G401 (cell line): ENCODE results near the gene CRCP. TPM values are rescaled to one million over a fixed set of nuclear protein-coding genes. Genes with fewer than 3 reads are reported as not detected.
"Not testable (repeated sequence)": the region's sequence is repeated elsewhere in the genome, so short reads cannot be mapped to it uniquely, and the experiment has no call there.

Source experiments
- DNase-seq: peaks from one replicate; pipeline ENCODE4 v3.0.0-alpha.2; 2015; ENCODE audit warnings: low spot score
- in situ Hi-C: cut with HindIII; loops from 2 replicates; pipeline ENCODE4 v1.10.0; 2016; ENCODE audit warnings: low sequenced_read_pairs, mixed read lengths
- total RNA-seq: library from RNA; depleted of rRNA; stranded (reverse); fragments of >200 nt; shearing (Covaris generic); gene quantifications from 2 replicates; pipeline ENCODE4 v1.2.3, GENCODE V29; 2014

CRCP gene
- total RNA-seq, 1 experiment from 2014 or later, result 58.0 TPM

DNA sequence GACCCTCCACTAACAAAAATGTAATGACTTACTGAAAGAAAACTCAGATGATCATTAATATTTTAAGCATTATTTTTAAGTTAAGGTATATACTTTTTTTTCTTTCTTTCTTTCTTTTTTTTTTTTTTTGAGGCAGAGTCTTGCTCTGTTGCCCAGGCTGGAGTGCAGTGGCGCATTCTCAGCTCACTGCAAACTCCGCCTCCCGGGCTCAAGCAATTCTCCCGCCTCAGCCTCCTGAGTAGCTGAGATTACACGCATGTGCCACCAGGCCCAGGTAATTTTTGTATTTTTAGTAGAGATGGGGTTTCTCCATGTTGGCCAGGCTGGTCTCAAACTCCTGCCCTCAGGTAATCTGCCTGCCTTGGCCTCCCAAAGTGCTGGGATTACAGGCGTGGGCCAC, 12.5 kb upstream of the CRCP start:
- in situ Hi-C loops, DNase-seq: not testable (repeated sequence)

DNA sequence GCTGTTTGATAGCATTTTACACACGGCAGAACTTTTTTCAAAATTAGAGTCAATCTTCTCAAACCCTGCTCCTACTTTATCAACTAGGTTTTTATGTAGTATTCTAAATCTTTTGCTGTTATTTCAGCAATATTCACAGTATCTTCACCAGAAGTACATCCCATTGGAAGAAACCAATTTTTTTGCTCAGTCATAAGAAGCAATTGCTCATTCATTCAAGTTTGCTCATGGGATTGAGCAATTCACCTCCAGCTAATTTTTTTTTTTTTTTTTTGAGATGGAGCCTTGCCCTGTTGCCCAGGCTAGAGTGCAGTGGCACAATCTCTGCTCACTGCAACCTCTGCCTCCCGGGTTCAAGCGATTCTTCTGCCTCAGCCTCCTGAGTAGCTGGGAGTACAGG, 10.7 kb upstream of the CRCP start:
- DNase-seq, in situ Hi-C loops: not testable (repeated sequence)

DNA sequence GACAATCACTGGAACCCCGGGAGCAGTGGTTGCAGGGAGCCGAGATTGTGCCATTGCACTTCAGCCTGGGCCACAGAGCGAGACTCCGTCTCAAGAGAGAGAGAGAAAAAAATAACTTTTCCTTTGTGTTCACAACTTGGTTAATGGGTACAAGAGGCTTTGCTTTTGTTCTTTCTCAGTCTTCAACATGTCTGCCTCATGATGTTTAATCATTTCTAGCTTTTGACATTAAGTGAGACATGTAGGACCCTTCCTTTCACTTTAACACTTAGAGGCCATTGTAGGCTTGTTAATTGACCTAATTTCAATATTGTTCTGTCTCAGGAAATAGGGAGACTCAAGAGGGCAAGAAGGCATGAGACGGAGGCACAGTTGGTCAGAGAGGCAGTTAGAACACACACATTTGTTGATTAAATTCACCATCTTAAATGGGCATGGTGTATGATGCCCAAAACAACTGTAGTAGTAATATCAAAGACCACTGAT, 9.3 kb upstream of the CRCP start:
- in situ Hi-C loops, result no loop called here
- DNase-seq, result no peak

DNA sequence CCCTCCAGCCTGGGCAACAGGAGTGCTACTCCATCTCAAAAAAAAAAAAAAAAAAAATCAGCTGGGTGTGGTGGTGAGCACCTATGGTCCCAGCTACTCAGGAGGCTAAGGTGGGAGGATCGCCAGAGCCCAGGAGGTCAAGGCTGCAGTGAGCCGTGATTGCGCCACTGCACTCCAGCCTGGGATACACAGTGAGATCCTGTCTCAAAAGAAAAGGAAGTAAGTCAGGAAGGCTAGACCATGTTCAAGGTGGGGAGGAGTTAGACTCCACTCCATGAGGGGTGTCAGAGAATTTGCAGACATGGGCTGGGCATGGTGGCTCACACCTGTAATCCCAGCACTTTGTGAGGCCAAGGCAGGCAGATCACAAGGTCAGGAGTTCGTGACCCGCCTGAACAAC, 6.2 kb upstream of the CRCP start:
- in situ Hi-C loops, DNase-seq: not testable (repeated sequence)

DNA sequence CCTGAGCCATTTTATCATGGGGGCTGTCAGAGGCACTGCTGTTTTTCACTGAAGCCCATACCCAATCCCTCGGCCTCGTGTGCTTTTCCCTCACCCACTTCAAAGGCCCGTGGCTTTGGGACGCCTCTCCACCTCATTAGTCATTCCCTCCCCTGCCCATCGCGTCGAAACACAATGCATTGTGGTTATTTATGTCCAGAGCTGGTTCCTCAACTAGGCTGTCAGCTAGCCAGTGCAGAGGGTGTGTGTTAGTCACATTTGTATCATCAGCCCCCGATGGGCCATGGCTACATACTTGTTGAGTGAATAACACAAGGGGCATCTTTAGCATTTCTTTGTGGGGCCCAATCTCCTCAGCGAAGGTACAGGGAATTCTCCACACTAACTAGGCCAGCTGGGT, 3.8 kb upstream of the CRCP start:
- in situ Hi-C loops, result no loop called here
- no peak for DNase-seq

DNA sequence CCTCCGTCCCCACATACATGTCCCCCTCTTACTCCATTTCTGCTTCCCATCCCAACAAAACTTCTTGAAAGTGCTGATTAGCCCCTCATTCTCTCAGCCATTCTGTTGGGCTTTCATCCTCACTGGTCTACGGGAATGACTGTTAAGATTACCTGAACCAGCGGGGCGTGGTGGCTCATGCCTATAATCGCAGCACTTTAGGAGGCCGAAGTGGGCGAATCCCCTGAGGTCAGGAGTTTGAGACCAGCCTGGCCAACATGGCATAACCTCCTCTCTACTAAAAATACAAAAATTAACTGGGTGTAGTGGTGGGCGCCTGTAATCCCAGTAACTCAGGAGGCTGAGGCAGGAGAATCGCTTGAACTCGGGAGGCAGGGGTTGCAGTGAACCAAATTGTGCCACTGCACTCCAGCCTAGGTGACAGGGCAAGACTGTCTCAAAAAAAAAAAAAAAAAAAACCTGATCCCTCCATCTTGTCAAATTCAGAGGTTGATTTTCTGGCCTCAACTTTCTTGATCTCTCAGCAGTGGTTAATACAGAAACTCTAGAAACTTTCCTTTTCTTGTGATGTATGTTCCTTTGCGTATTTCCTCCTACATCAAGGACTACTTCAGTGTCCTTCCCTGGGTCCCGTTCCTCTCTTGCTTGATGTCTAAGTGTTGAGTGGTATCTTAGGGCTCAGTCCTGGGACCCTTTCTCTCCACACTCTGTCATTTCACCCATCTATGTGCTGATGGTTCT, 2.2 kb downstream of the CRCP start:
- in situ Hi-C loops, DNase-seq: not testable (repeated sequence)

DNA sequence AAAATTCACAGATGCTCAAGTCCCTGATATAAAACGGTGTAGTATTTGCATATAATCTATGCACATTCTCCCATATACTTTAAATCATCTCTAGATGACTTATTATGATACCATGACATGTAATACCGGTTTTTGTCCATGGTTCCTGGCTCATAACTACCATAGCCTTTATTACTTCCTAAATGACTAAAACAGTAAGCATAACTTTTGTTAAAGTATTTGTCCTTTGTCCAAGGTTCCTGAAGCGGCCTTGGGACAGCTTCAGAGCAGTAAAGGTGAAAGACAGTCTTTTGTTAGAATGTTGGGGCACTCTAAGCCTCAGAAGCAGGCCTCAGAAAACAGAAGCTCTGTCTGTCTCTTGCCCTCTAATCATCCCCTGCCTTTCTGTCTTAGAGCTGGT, 4.0 kb downstream of the CRCP start:
- DNase-seq, result no peak
- in situ Hi-C loops, result no loop called here

DNA sequence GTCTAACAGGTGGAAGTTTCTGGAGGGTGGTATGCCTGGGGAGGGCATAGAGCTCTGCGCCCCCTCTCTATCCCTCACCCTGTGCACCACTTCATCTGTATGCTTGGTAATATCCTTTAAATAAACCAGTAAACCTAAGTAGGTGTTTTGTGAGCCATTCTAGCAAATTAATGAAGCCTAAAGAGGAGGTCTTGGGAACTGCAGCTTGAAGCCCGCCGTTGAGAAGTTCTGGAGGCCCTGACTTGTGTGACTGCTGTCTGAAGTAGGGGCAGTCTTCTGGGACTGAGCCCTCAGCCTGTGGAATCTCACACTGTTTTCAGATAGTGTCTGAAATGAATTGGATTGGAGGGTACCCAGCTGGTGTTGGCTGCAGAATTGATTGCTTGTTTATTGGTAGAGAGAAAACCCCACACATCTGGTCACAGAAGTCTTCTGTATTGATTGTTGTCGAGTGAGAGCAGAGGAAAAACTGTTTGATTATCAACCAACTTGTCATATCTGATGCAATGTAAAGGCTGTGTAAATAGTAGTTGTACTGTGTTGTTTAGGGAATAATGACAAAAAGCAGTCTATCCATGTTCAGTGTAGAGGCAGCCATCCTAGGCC, 4.7 kb downstream of the CRCP start:
- no peak for DNase-seq
- in situ Hi-C loops, result no loop called here

DNA sequence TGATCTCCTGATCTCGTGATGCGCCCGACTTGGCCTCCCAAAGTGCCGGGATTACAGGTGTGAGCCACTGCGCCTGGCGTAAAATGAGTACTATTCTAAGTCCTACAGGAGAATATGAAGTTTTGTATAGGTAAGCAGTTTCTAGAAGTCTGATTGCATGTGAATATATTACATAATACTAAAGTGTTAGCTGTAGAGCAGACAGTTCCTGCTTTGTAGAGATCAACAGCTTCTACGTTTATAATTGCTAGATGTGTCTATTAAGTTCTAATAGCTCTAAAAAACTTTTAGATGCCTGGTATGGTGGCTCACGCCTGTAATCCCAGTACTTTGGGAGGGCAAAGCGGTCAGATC, 8.5 kb downstream of the CRCP start:
- in situ Hi-C loops, result no loop called here
- DNase-seq, result no peak

DNA sequence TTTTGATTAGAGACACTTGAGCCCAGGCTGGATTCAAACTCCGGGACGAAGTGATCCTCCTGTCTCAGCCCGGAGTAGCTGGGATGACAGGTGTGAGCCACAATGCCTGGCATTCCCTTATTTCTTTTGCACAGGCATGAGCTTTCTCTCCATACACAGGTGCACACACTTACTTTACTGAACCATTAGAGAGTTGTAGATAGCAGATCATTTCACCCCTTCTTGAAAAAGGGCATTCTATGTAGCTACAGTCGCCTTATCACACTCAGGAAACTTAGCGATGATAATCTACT, 9.9 kb downstream of the CRCP start:
- DNase-seq, in situ Hi-C loops: not testable (repeated sequence)

DNA sequence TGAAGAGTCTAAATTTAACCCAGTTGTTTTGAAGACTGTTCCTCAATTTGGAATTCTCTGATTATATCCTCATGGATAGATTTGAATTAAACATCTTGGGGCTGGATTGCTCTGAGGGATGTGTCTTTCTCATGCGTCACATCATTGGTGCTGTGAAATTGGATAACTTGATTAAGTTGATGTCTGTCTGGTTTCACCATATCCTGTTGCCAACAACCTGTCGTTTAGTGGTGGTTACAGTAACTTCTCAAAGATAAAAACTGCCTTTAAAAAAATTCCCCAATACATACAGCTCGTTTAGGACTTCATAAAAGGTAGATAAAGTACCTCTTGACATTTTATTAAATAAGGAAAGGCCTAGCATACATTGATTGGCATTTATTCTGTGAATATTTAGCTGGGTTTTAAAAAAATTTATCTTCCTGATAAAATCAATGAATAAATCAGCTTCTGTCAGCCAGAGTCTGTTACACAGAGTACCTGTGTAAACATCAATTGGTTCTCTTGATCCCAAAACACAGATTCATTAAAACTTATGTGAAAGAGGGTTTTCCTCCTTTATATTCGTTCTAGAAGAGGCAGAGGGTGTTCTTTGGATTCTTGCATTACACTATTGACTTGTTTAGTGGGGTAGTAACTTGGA, 10.5 kb downstream of the CRCP start:
- no peak for DNase-seq
- in situ Hi-C loops, result no loop called here

DNA sequence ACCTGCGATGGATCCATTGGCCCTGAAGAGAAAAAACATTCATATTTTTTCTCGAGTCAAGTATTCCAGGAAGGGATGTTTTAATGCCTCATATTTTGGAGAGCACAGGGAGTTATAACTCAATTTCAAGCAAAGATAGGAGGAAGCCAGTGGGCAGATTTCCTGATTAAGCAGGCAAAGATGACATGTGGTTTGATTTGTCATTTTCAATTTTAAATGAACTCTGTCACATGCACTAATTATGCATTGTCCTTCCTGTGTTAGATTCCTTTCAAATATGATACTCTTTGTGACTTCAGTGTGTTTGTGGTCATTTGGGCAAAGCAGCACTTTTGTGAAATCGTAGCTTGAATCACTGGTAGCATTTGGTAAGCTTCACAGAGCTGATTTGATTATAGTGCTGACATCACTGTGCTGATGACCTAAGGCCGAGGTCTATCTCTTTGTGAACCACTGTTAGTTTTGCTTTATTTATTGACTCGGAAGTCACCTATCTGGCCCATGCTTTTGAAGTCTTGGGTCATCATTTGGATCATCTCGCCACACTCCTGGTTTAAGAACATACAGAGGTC, 11.2 kb downstream of the CRCP start:
- DNase-seq, in situ Hi-C loops: not testable (repeated sequence)

DNA sequence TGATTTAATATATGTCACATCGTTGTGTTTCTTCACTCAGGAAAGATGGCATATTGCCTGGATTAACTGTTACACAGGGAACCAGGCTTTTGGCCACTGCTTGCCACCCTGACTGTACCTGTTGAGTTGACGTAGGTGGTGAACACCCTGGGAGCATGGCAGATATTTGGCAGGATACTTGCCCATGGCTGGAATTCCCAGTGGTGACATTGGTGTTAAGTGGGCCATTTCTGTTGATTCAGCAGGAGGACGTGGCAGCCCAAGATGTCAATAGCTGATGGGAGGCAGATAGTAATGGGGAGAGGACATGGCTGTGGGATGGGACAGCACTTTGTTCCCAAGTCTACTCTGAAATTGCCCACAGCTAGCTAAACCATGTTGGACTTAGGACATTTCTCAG, 12.5 kb downstream of the CRCP start:
- in situ Hi-C loops, DNase-seq: not testable (repeated sequence)

DNA sequence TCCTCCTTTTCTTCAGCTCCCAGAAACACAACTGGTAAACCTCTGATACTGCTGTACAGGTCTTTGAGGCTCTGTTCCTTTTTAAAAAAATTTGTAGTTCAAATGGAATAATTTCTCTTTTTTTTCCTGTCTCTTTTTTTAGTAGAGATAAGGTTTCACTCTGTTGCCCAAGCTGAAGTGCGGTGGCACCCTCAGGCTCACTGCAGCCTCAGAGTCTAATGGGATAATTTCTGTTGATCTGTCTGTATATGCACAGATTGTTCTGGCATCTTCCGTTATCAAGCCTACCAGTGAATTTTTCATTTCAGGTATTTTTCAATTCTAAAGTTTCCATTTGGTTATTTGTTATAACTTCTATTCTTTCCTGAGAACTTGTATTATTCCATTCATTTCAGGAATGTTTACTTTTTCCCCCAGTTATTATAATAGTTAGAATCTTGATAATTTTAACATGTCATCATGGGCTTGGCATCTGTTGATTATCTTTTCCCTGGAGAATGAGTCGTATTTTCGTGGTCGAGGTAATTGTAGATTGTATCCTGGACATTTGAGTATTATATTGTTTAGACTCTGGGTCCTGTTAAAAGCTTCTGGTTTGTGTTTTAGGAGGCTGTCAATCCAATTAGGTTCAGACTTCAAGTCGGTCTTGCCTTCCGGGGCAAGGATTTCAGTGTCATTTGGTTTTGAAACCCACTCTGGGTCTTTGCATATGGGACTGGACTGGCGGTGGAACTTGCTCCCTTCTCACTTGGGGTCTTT, 24.5 kb downstream of the CRCP start:
- in situ Hi-C loops, result no loop called here
- no peak for DNase-seq

DNA sequence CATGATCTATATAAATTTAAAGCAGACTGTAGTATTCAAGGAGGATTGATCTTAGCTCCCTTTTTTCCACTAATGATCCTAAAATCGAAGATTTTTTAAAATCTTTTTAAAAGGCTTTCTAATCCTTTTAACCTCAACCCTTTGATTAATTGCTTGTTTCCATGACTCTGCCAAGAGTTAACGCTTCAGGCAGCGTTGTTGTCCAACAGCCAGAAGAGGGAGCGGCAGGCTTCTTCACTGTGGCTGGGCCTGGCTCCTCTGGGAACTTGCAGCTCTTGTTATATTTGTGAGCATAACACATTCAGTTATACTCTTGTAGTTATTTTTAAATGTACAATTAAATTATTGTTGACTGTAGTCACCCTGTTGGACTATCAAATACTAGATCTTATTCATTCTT, 26.3 kb downstream of the CRCP start:
- in situ Hi-C loops, result no loop called here
- peak; percentile 72 for DNase-seq

DNA sequence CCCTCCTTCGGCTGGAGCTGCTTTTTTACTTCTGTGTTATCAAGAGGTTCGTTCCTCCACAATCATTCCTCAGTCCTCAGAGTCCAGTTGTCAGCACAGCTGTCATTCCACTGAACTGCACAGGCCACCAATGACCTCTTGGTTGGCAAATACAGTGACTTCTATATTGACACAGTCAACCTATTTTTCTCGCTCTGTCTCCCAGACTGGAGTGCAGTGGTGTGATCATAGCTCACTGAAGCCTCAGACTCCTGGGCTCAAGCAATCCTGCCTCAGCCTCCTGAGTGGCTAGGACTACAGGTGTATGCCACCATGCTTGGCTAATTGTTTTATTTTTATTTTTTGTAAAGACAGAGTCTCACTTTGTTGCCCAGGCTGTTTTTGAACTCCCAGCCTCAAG, 27.7 kb downstream of the CRCP start:
- no peak for DNase-seq
- in situ Hi-C loops, result no loop called here

DNA sequence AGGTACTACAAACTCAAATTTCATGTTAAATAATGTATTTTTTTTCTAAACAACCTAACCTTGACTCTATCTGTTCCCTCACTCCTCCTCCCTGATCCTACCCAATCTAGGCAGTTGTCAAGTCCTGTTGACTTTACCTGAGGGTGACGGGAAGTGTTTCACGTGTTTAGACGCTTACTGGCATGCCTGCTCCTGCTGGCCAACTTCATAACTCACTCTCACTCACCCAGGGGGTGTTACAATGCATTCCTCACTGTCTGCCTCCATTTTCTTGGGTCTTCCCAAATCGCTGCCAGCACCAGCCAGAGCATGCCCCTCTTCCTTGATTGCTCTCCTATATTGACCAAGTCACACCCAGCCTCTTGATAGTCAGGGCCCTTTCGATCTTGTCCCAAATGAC, 28.3 kb downstream of the CRCP start:
- in situ Hi-C loops, result no loop called here
- no peak for DNase-seq

DNA sequence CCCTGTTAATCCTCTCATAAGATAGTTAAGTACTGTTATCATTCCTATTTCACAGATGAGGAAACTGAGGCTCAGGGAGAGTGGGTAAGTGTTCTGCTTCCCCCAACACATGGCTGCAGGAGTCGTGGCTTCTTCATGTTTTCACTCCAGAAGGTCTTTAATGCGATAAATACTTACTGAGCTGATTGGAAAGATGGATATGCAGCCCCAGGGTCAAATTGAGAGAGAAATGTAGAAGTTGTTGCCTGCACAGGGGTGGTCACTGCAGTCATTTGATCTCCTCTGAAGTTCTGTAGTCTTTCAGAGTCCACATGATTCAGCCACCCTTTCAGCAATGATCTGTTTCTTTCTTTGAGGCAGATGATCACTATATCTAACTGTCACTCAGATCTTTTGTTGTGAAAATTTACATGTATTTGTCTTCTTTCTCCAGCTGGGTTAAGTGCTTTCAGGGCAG, 29.3 kb downstream of the CRCP start:
- in situ Hi-C loops, result no loop called here
- no peak for DNase-seq

DNA sequence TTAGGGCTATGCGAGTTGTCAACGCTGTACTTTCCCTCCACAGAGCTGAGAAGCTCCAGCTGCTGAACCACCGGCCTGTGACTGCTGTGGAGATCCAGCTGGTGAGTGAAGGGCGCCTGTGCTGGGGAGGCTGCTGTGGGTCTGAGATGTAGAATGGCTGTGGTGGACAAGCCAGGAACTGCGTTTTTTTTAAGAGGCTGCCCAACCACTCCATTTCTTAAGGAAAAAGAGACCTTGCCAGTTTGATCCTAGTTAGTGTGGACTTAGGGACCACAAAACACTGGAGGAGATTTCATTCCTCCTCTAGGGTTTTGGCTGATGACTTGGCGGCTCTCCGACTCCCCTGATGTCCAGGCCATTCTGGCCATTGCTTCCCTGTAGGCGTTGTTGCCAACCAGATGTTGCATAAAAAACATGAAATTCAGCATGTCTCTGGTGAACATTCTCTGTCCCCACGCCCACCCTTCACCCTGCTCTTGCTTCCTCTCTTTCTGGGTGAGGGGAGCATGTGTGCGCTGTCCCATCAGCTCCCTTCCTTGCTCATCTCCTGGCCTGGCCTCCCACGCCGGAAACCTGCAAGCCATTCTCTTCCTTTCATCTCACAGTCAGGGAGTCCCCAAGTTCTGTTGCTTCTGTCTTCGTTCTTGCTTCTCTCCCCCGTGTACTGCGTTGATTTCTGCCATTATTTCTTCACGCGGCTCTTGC, 30.9 kb downstream of the CRCP start:
- in situ Hi-C loops, result no loop called here
- no peak for DNase-seq
